ENCODE measurements around the gene UBA52.
A peak's percentile ranks its signal among the peaks of the same experiment; 100 is the strongest.
"Not testable (repeated sequence)": the region's sequence is repeated elsewhere in the genome, so short reads cannot be mapped to it uniquely, and the experiment has no call there.

Gene UBA52

GRCh38 chr19:18539372-18539771 is 32.3 kb upstream of the UBA52 start:
- ChIA-PET POLR2A (ENCODE audit: low non-redundant PET) (no interaction called here), CTCF (interaction anchor here (1.4 kb wide), 1 partner anchor 19 kb away, joined by 5 read pairs; no protein-coding TSS in a partner anchor)
- TF ChIP-seq CTCF (conservative IDR thresholded peaks at IDR 0.05; ENCODE audit: low read depth) = no peak
- H3K27ac ChIP-seq = peak overlapping the region; percentile 15
- no peak for DNase-seq (ENCODE audit: low spot score)

DNA sequence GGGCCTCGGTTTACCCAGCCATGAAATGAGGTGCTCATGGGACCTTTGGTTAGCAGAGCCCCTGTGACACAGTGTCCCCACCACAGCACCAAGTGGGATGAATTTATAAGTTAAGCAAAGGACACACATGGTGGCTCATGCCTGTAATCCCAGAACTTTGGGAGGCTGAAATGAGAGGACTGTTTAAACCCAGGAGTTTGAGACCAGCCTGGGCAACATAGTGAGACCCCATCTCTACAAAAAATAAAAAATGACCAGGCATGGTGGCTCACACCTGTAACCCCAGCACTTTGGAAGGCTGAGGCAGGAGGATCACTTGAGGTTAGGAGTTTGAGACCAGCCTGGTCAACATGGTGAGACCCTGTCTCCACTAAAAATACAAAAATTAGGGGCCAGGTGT is 31.5 kb upstream of the UBA52 start:
- POLR2A ChIA-PET (ENCODE audit: low non-redundant PET); CTCF ChIA-PET; DNase-seq (ENCODE audit: low spot score): not testable (repeated sequence)
- 0 out of 2 replicates have a peak overlapping the region, but pooled peaks have one; percentile 15 for H3K27ac ChIP-seq

DNA sequence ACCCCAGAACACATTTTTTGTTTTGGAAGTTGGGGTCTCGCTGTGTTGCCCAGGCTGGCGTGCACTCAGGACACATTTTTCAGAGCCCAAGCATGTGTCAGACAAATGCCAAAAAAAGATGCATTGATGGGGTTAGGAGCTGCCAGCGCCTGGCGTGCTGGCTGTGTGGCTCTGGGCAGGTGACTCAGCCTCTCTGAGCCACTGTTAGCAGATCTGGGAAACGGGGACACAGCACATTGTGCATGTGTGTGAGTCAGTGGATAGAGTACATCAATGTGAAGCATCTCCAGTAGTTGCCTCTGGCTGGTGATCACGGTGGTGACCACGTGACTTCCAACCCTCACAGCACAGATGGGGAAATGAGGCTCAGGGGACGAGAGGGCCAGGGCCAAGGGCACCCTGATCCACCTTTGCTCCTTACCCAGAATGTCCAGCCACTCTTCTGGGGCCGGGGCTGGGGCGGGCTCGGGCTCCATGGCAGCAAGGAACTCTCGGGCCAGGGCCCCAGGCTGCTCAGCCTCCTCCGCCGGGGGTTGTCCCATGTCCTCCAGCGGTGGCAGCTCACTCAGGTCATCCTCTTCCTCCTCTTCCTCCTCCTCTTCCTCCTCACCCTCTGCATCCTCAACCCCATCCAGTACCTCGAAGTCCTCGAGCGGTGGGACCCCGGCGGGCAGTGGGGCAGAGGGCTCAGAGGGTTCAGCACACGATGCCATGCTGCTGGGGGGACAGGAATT is 30.2 kb upstream of the UBA52 start:
- POLR2A ChIA-PET (ENCODE audit: low non-redundant PET) = no interaction called here
- CTCF ChIA-PET = no interaction called here
- no peak for TF ChIP-seq CTCF (conservative IDR thresholded peaks at IDR 0.05; ENCODE audit: low read depth)
- H3K27ac ChIP-seq = peak overlapping the region; percentile 86
- no peak for DNase-seq (ENCODE audit: low spot score)

- peak overlapping the region; percentile 86 for H3K27ac ChIP-seq
- POLR2A ChIA-PET (ENCODE audit: low non-redundant PET) = no interaction called here
- CTCF ChIA-PET = no interaction called here
- no peak for TF ChIP-seq CTCF (conservative IDR thresholded peaks at IDR 0.05; ENCODE audit: low read depth)
- peak; percentile 20 for DNase-seq (ENCODE audit: low spot score)
Measured at GRCh38 chr19:18541992-18542940, 29.4 kb upstream of the UBA52 start.

- peak within 1 kb of the TSS; percentile 86 for H3K27ac ChIP-seq
- peak; percentile 98 for DNase-seq (ENCODE audit: low spot score)
- CTCF ChIA-PET = interaction anchor here (0.6 to 1.0 kb wide), 3 partner anchors 11 to 92 kb away, joined by 3 to 5 read pairs (median 4); partner anchors contain the start of gene REX1BD
- TF ChIP-seq CTCF (conservative IDR thresholded peaks at IDR 0.05; ENCODE audit: low read depth) = no peak
- POLR2A ChIA-PET (ENCODE audit: low non-redundant PET) = interaction anchor here (1.6 kb wide), 1 partner anchor 46 kb away, joined by 6 read pairs; no protein-coding TSS in a partner anchor
Measured at GRCh38 chr19:18542941-18543813, 28.5 kb upstream of the UBA52 start, which contains the start of gene FKBP8. Gene FKBP8, minus strand, starts transcription at chr19:18543573. Its CDS starts 1,603 bp downstream, at chr19:18541970.

- ChIA-PET POLR2A (ENCODE audit: low non-redundant PET) (interaction anchor here (0.5 to 1.6 kb wide), 3 partner anchors 13 to 45 kb away, joined by 3 to 6 read pairs (median 4); no protein-coding TSS in a partner anchor), CTCF (interaction anchor here (0.6 to 1.2 kb wide), 6 partner anchors 10 to 93 kb away, joined by 3 to 5 read pairs (median 4); partner anchors contain the start of gene REX1BD)
- TF ChIP-seq CTCF (conservative IDR thresholded peaks at IDR 0.05; ENCODE audit: low read depth) = no peak
- peak overlapping the region; percentile 86 for H3K27ac ChIP-seq
- DNase-seq (ENCODE audit: low spot score) = peak; percentile 73
Measured at GRCh38 chr19:18543814-18544475, 27.7 kb upstream of the UBA52 start.

All from RWPE1 (cell line).